Glutamatergic neuron (in vitro differentiated cells): ENCODE measurements around the gene TMEM164. TPM values are rescaled to one million over a fixed set of nuclear protein-coding genes. Genes with fewer than 3 reads are reported as not detected.

ENCODE experiments used
- DNase-seq: peaks from one replicate; pipeline ENCODE4 v3.0.0; 2022
- H3K27ac Mint-ChIP-seq: one replicate; pipeline ENCODE4 v1.8.0; 2020; ENCODE audit warnings: mild to moderate bottlenecking, mixed read lengths, inconsistent platforms; ENCODE audit not compliant: unreplicated experiment
- H3K27me3 Mint-ChIP-seq: one replicate; pipeline ENCODE4 v1.8.0; 2020; ENCODE audit warnings: mild to moderate bottlenecking, moderate library complexity, mixed read lengths, inconsistent platforms; ENCODE audit not compliant: unreplicated experiment
- H3K36me3 Mint-ChIP-seq: one replicate; pipeline ENCODE4 v1.8.0; 2020; ENCODE audit warnings: mild to moderate bottlenecking, mixed read lengths, inconsistent platforms; ENCODE audit not compliant: unreplicated experiment
- H3K4me1 Mint-ChIP-seq: one replicate; pipeline ENCODE4 v1.8.0; 2020; ENCODE audit warnings: mild to moderate bottlenecking, low read depth, mixed read lengths, inconsistent platforms; ENCODE audit not compliant: unreplicated experiment
- H3K4me3 Mint-ChIP-seq: one replicate; pipeline ENCODE4 v1.8.0; 2020; ENCODE audit warnings: mild to moderate bottlenecking, mixed read lengths, inconsistent platforms; ENCODE audit not compliant: unreplicated experiment
- H3K9me3 Mint-ChIP-seq: one replicate; pipeline ENCODE4 v1.8.0; 2020; ENCODE audit warnings: mild to moderate bottlenecking, moderate library complexity, mixed read lengths, inconsistent platforms; ENCODE audit not compliant: unreplicated experiment
- CTCF ChIP-seq: fragments of 200-600 bp; sonication (generic); IDR thresholded peaks from one replicate; pipeline ENCODE4 v1.5.0; 2021; ENCODE audit not compliant: partially characterized antibody, unreplicated experiment
- total RNA-seq: library from RNA; stranded (reverse); fragmentation: NEBNext Ultra II Directional; extraction: Animal tissue kit (Norgen Biotek cat#: 25700); gene quantifications from one replicate; pipeline ENCODE4 v1.2.1, GENCODE V29; 2021; ENCODE audit not compliant: unreplicated experiment

TMEM164 gene
- total RNA-seq, 1 donor from 2014 or later, result 56.6 TPM

GRCh38 chrX:110181459-110182137 is 178.7 kb downstream of the TMEM164 start:
- no peak overlapping the region for H3K27ac Mint-ChIP-seq
- H3K4me3 Mint-ChIP-seq, result no peak overlapping the region
- TF ChIP-seq CTCF, result no peak
- H3K4me1 Mint-ChIP-seq, result peaks cover 3% of the 10 kb centered on the region
- H3K9me3 Mint-ChIP-seq, result peaks cover 9% of the 10 kb centered on the region
- H3K36me3 Mint-ChIP-seq, result no peaks in the 10 kb centered on the region
- H3K27me3 Mint-ChIP-seq, result peaks cover under 1% of the 10 kb centered on the region
- DNase-seq, result no peak

GRCh38 chrX:110182362-110182761 is 179.4 kb downstream of the TMEM164 start:
- TF ChIP-seq CTCF, result no peak
- no peak overlapping the region for H3K4me3 Mint-ChIP-seq
- DNase-seq, result no peak
- H3K9me3 Mint-ChIP-seq, result peaks cover 9% of the 10 kb centered on the region
- no peaks in the 10 kb centered on the region for H3K36me3 Mint-ChIP-seq
- peaks cover 3% of the 10 kb centered on the region for H3K4me1 Mint-ChIP-seq
- H3K27ac Mint-ChIP-seq, result no peak overlapping the region
- H3K27me3 Mint-ChIP-seq, result no peaks in the 10 kb centered on the region

- TF ChIP-seq CTCF, result no peak
- Mint-ChIP-seq H3K9me3 (peaks cover 9% of the 10 kb centered on the region), H3K4me3 (no peak overlapping the region), H3K36me3 (no peaks in the 10 kb centered on the region), H3K27ac (no peak overlapping the region), H3K27me3 (no peaks in the 10 kb centered on the region), H3K4me1 (peaks cover 3% of the 10 kb centered on the region)
- no peak for DNase-seq
Observed at GRCh38 chrX:110182865-110183264, 180.0 kb downstream of the TMEM164 start.

- peaks cover 3% of the 10 kb centered on the region for H3K4me1 Mint-ChIP-seq
Observed at GRCh38 chrX:110183314-110183713, 180.4 kb downstream of the TMEM164 start.

More at GRCh38 chrX:110183314-110183713, 180.4 kb downstream of the TMEM164 start:
- H3K36me3 Mint-ChIP-seq, result no peaks in the 10 kb centered on the region
- peaks cover 9% of the 10 kb centered on the region for H3K9me3 Mint-ChIP-seq
- DNase-seq, result no peak
- no peaks in the 10 kb centered on the region for H3K27me3 Mint-ChIP-seq
- H3K27ac Mint-ChIP-seq, result no peak overlapping the region
- H3K4me3 Mint-ChIP-seq, result no peak overlapping the region
- TF ChIP-seq CTCF, result no peak
